HEK293 (cell line): ENCODE measurements around the gene FKRP.

Source experiments
- GLI4 ChIP-seq: fragments of 450-650 bp; formaldehyde crosslinking; IDR thresholded peaks from 2 replicates; pipeline ENCODE4 v1.5.1; 2016; ENCODE audit warnings: missing biosample characterization, missing genetic modification characterization
- GLIS1 ChIP-seq: fragments of 450-650 bp; formaldehyde crosslinking; IDR thresholded peaks from 2 replicates; pipeline ENCODE4 v1.5.1; 2016; ENCODE audit warnings: missing biosample characterization, missing genetic modification characterization
- GLIS2 ChIP-seq: fragments of 450-650 bp; formaldehyde crosslinking; IDR thresholded peaks from 2 replicates; pipeline ENCODE4 v1.5.1; 2016; ENCODE audit warnings: missing biosample characterization, missing genetic modification characterization
- HIC1 ChIP-seq: fragments of 450-650 bp; formaldehyde crosslinking; IDR thresholded peaks from 2 replicates; pipeline ENCODE4 v1.5.1; 2016; ENCODE audit warnings: missing biosample characterization, missing genetic modification characterization
- MZF1 ChIP-seq: fragments of 450-650 bp; formaldehyde crosslinking; IDR thresholded peaks from 2 replicates; pipeline ENCODE4 v1.5.1; 2017; ENCODE audit warnings: missing biosample characterization, missing genetic modification characterization, borderline replicate concordance
- OVOL3 ChIP-seq: fragments of 450-650 bp; formaldehyde crosslinking; IDR thresholded peaks from 2 replicates; pipeline ENCODE4 v1.5.1; 2016; ENCODE audit warnings: missing biosample characterization, missing genetic modification characterization
- YY1 ChIP-seq: fragments of 450-650 bp; formaldehyde crosslinking; IDR thresholded peaks from 2 replicates; pipeline ENCODE4 v1.5.1; 2018; ENCODE audit warnings: missing biosample characterization, missing genetic modification characterization
- ZFP69B ChIP-seq: fragments of 450-650 bp; formaldehyde crosslinking; IDR thresholded peaks from 2 replicates; pipeline ENCODE4 v1.5.1; 2016; ENCODE audit warnings: missing biosample characterization, missing genetic modification characterization
- ZIC2 ChIP-seq: fragments of 450-650 bp; formaldehyde crosslinking; IDR thresholded peaks from 2 replicates; pipeline ENCODE4 v1.5.1; 2016; ENCODE audit warnings: missing biosample characterization, missing genetic modification characterization
- ZNF112 ChIP-seq: fragments of 450-650 bp; formaldehyde crosslinking; IDR thresholded peaks from 2 replicates; pipeline ENCODE4 v1.5.0; 2017; ENCODE audit warnings: missing biosample characterization, missing genetic modification characterization
- ZNF138 ChIP-seq: fragments of 450-650 bp; formaldehyde crosslinking; IDR thresholded peaks from 2 replicates; pipeline ENCODE4 v1.5.1; 2016; ENCODE audit warnings: missing biosample characterization, missing genetic modification characterization, borderline replicate concordance
- ZNF146 ChIP-seq: fragments of 450-650 bp; formaldehyde crosslinking; IDR thresholded peaks from 2 replicates; pipeline ENCODE4 v1.5.1; 2016; ENCODE audit warnings: missing biosample characterization, missing genetic modification characterization
- ZNF16 ChIP-seq: fragments of 450-650 bp; formaldehyde crosslinking; IDR thresholded peaks from 2 replicates; pipeline ENCODE4 v1.5.1; 2016; ENCODE audit warnings: low read depth, missing biosample characterization, missing genetic modification characterization
- ZNF169 ChIP-seq: fragments of 450-650 bp; formaldehyde crosslinking; IDR thresholded peaks from 2 replicates; pipeline ENCODE4 v1.5.1; 2016; ENCODE audit warnings: missing biosample characterization, missing genetic modification characterization
- ZNF2 ChIP-seq: fragments of 450-650 bp; formaldehyde crosslinking; IDR thresholded peaks from 2 replicates; pipeline ENCODE4 v1.5.1; 2016; ENCODE audit warnings: missing biosample characterization, missing genetic modification characterization
- ZNF221 ChIP-seq: fragments of 450-650 bp; formaldehyde crosslinking; IDR thresholded peaks from 2 replicates; pipeline ENCODE4 v1.5.1; 2017; ENCODE audit warnings: missing biosample characterization, missing genetic modification characterization, borderline replicate concordance
- ZNF26 ChIP-seq: fragments of 450-650 bp; formaldehyde crosslinking; IDR thresholded peaks from 2 replicates; pipeline ENCODE4 v1.5.1; 2016; ENCODE audit warnings: missing biosample characterization, missing genetic modification characterization
- ZNF280D ChIP-seq: fragments of 450-650 bp; formaldehyde crosslinking; IDR thresholded peaks from 2 replicates; pipeline ENCODE4 v1.5.1; 2016; ENCODE audit warnings: missing biosample characterization, missing genetic modification characterization
- ZNF302 ChIP-seq: fragments of 450-650 bp; formaldehyde crosslinking; IDR thresholded peaks from 2 replicates; pipeline ENCODE4 v1.5.1; 2016; ENCODE audit warnings: missing biosample characterization, missing genetic modification characterization, low read depth
- ZNF433 ChIP-seq: fragments of 450-650 bp; formaldehyde crosslinking; IDR thresholded peaks from 2 replicates; pipeline ENCODE4 v1.5.1; 2016; ENCODE audit warnings: missing biosample characterization, missing genetic modification characterization, low read depth
- ZNF48 ChIP-seq: fragments of 450-650 bp; formaldehyde crosslinking; IDR thresholded peaks from 2 replicates; pipeline ENCODE4 v1.5.1; 2016; ENCODE audit warnings: missing biosample characterization, missing genetic modification characterization
- ZNF610 ChIP-seq: fragments of 450-650 bp; formaldehyde crosslinking; IDR thresholded peaks from 2 replicates; pipeline ENCODE4 v1.5.1; 2016; ENCODE audit warnings: missing biosample characterization, missing genetic modification characterization, borderline replicate concordance
- ZNF624 ChIP-seq: fragments of 450-650 bp; formaldehyde crosslinking; IDR thresholded peaks from 2 replicates; pipeline ENCODE4 v1.5.1; 2017; ENCODE audit warnings: missing biosample characterization, missing genetic modification characterization
- ZNF626 ChIP-seq: fragments of 450-650 bp; sonication (Bioruptor Pico); formaldehyde crosslinking; IDR thresholded peaks from 2 replicates; pipeline ENCODE4 v1.5.1; 2018; ENCODE audit warnings: missing biosample characterization, missing genetic modification characterization, inconsistent platforms
- ZNF658 ChIP-seq: fragments of 450-650 bp; formaldehyde crosslinking; IDR thresholded peaks from 2 replicates; pipeline ENCODE4; 2016; ENCODE audit warnings: missing biosample characterization, missing genetic modification characterization
- ZNF677 ChIP-seq: fragments of 450-650 bp; IDR thresholded peaks from 2 replicates; pipeline ENCODE4 v1.5.0; 2018; ENCODE audit warnings: missing biosample characterization, mild to moderate bottlenecking, missing genetic modification characterization, moderate library complexity
- ZNF704 ChIP-seq: fragments of 450-650 bp; formaldehyde crosslinking; IDR thresholded peaks from 2 replicates; pipeline ENCODE4 v1.5.1; 2016; ENCODE audit warnings: missing biosample characterization, missing genetic modification characterization
- ZNF768 ChIP-seq: fragments of 450-650 bp; formaldehyde crosslinking; IDR thresholded peaks from 2 replicates; pipeline ENCODE4 v1.5.1; 2018; ENCODE audit warnings: missing biosample characterization, mild to moderate bottlenecking, missing genetic modification characterization
- ZNF777 ChIP-seq: fragments of 450-650 bp; formaldehyde crosslinking; IDR thresholded peaks from 2 replicates; pipeline ENCODE4 v1.5.1; 2017; ENCODE audit warnings: missing biosample characterization, missing genetic modification characterization, borderline replicate concordance
- ZNF830 ChIP-seq: fragments of 450-650 bp; IDR thresholded peaks from 2 replicates; pipeline ENCODE4 v1.5.0; 2018; ENCODE audit warnings: missing biosample characterization, missing genetic modification characterization, low read depth, mild to moderate bottlenecking, moderate library complexity
- ZNF837 ChIP-seq: fragments of 450-650 bp; formaldehyde crosslinking; IDR thresholded peaks from 2 replicates; pipeline ENCODE4 v1.5.1; 2016; ENCODE audit warnings: missing biosample characterization, missing genetic modification characterization
- ZSCAN30 ChIP-seq: fragments of 450-650 bp; IDR thresholded peaks from 2 replicates; pipeline ENCODE4 v1.5.1; 2018; ENCODE audit warnings: missing biosample characterization, mild to moderate bottlenecking, missing genetic modification characterization, moderate library complexity
- ZXDB ChIP-seq: fragments of 450-650 bp; formaldehyde crosslinking; IDR thresholded peaks from 2 replicates; pipeline ENCODE4 v1.5.1; 2016; ENCODE audit warnings: missing biosample characterization, missing genetic modification characterization

Gene FKRP

GRCh38 chr19:46784262-46785053 lies 38.6 kb downstream of the FKRP start (continued):
- TF ChIP-seq ZNF26, result no peak
- peak; percentile 95 for TF ChIP-seq GLIS1
- no peak for TF ChIP-seq ZNF658 (tag by site-specific recombination)
- TF ChIP-seq ZNF624 (tag by site-specific recombination), result no peak
- TF ChIP-seq YY1 (tag by site-specific recombination), result no peak
- no peak for TF ChIP-seq ZNF433 (tag by site-specific recombination)
- TF ChIP-seq ZNF2 (tag by site-specific recombination), result no peak
- no peak for TF ChIP-seq ZNF704 (tag by site-specific recombination)
- TF ChIP-seq ZNF626 (tag by site-specific recombination), result no peak
- TF ChIP-seq ZNF221, result no peak
- TF ChIP-seq ZNF837 (tag by site-specific recombination), result no peak
- no peak for TF ChIP-seq ZNF112
- peak; percentile 70; the same call in 1 of the 2 replicates for TF ChIP-seq ZSCAN30 (tag by site-specific recombination)
- no peak for TF ChIP-seq ZNF777 (tag by site-specific recombination)
- TF ChIP-seq ZFP69B (tag by site-specific recombination), result peak; percentile 82; the same call in 1 of the 2 replicates
- no peak for TF ChIP-seq ZNF677 (tag by site-specific recombination)
- peak; percentile 26; the same call in 1 of the 2 replicates for TF ChIP-seq OVOL3 (tag by site-specific recombination)
- TF ChIP-seq ZNF48 (tag by site-specific recombination), result no peak
- no peak for TF ChIP-seq GLI4 (tag by site-specific recombination)
- TF ChIP-seq ZNF768 (tag by site-specific recombination), result peak; percentile 98
- TF ChIP-seq ZNF146 (tag by site-specific recombination), result no peak
- TF ChIP-seq GLIS2, result peak; percentile 86
- TF ChIP-seq HIC1 (tag by site-specific recombination), result peak; percentile 60; the same call in 1 of the 2 replicates
- TF ChIP-seq MZF1, result no peak
- no peak for TF ChIP-seq ZNF138 (tag by site-specific recombination)
- no peak for TF ChIP-seq ZNF302 (tag by site-specific recombination)
- TF ChIP-seq ZNF280D (tag by site-specific recombination), result no peak
- TF ChIP-seq ZXDB, result peak; percentile 69
- no peak for TF ChIP-seq ZNF169 (tag by site-specific recombination)
- no peak for TF ChIP-seq ZNF830 (tag by site-specific recombination)
- no peak for TF ChIP-seq ZNF16 (tag by site-specific recombination)
- peak; percentile 54 for TF ChIP-seq ZIC2 (tag by site-specific recombination)
- TF ChIP-seq ZNF610, result peak; percentile 16; the same call in 1 of the 2 replicates
